Body of pancreas (tissue), 4 donors: ENCODE results near the gene ZNF205. TPM values are rescaled to one million over a fixed set of nuclear protein-coding genes. Genes with fewer than 3 reads are reported as not detected.
"Not testable (repeated sequence)": the region's sequence is repeated elsewhere in the genome, so short reads cannot be mapped to it uniquely, and the experiment has no call there.

ENCODE experiments used
- ATAC-seq: fragments of 150-250 bp; one replicate; pipeline ENCODE4 v1.9.1; 2016
- DNase-seq, 4 donors: peaks; one replicate each; pipeline ENCODE4 v3.0.0-alpha.2; 2019
- H3K27ac ChIP-seq, 4 donors: fragments of 200-600 bp; sonication (generic); 1 replicate in 3 of 4; 2 replicates in 1 of 4; pipeline versions ENCODE4 v1.5.1 to v1.6.1; 2016 to 2019; ENCODE audit warnings: mild to moderate bottlenecking in 1 of 4, mixed read lengths in 1 of 4, moderate library complexity in 1 of 4
- H3K27me3 ChIP-seq, 2 donors: fragments of 200-600 bp; sonication (generic); one replicate each; pipeline ENCODE4 v1.6.0; 2016; ENCODE audit warnings: mild to moderate bottlenecking in 1 of 2
- H3K36me3 ChIP-seq, 2 donors: fragments of 200-600 bp; sonication (generic); replicated peaks in 1 of 2; 2 replicates each; pipeline ENCODE4 v1.5.1; 2016; ENCODE audit warnings: low read depth in 2 of 2; ENCODE audit not compliant: insufficient read depth in 1 of 2
- H3K4me1 ChIP-seq: fragments of 200-600 bp; sonication (generic); one replicate; pipeline ENCODE4 v1.6.0; 2016
- H3K4me3 ChIP-seq, 2 donors: fragments of 200-600 bp; sonication (generic); 1 replicate in 1 of 2; 2 replicates in 1 of 2; pipeline ENCODE4 v1.5.1; 2016 to 2019
- H3K9me3 ChIP-seq, 3 donors: fragments of 200-600 bp; sonication (generic); 1 replicate in 2 of 3; 2 replicates in 1 of 3; pipeline ENCODE4 v1.5.1; 2016
- CTCF ChIP-seq, 7 experiments: fragments of 450-650 bp in 4 of 7; fragments of 200-600 bp in 3 of 7; sonication (generic) in 3 of 7; IDR thresholded peaks; one replicate each; pipeline ENCODE4 v1.5.1; 2016 to 2019; ENCODE audit warnings: antibody characterized with exemption in 7 of 7
- POLR2A ChIP-seq, 3 donors: fragments of 450-650 bp; IDR thresholded peaks; one replicate each; pipeline ENCODE4 v1.6.1; 2016; ENCODE audit warnings: antibody characterized with exemption in 3 of 3, mild to moderate bottlenecking in 2 of 3
- WGBS, 2 donors: methylation state at CpG; one replicate each; pipeline ENCODE4 v1.1.5; 2017; 5-methylcytosine and 5-hydroxymethylcytosine counted together
- intact Hi-C: fragments of 100-400 bp; cut with DNase I; formaldehyde crosslinking; loops from one replicate; pipeline ENCODE4 v1.15.1; 2023
- total RNA-seq, 2 donors: library from RNA; depleted of rRNA; stranded (reverse); fragments of >200 nt; gene quantifications; one replicate each; pipeline ENCODE4 v1.1.0, GENCODE V29; 2016

Gene ZNF205
- total RNA-seq, 2 donors from 2014 or later, result 14.2 to 20.0 TPM

GRCh38 chr16:3066440-3066748, 46.0 kb upstream of the ZNF205 start:
- Histone ChIP-seq H3K9me3 (no peaks in the 10 kb centered on the region), H3K4me3 (peak overlapping the region; percentile 48 to 68), H3K36me3 (peaks cover 4 to 7% of the 10 kb centered on the region in 2 donors), H3K27ac (peak overlapping the region; percentile 86 to 97 (median 94)), H3K27me3 (no peaks in the 10 kb centered on the region), H3K4me1 (peaks cover 38% of the 10 kb centered on the region)
- DNase-seq, result no peak
- ATAC-seq, result no peak
- intact Hi-C loops, result no loop called here
- TF ChIP-seq POLR2A (IDR thresholded peaks at IDR 0.05) (no peak), CTCF (IDR thresholded peaks at IDR 0.05) (no peak)
- WGBS, 2 donors, result 22 to 40% methylated on average over 5 to 7 of the region's 7 CpGs

DNA sequence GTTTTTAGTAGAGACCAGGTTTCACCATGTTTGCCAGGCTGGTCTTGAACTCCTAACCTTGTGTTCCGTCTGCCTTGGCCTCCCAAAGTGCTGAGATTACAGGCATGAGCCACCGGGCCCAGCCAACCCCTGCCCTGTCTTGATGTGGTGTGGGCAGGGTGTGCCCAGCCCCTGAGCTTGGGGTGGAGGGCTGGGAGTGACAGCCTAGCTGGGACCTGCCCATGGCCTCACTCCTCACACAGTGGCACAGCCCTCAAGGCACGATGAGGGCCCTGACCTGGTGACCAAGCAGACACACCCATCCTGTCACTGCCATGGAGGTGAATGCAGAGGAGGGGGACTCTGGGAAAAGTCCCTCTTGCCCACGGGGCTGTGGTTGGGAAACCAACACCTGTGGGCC, 43.9 kb upstream of the ZNF205 start:
- TF ChIP-seq CTCF (IDR thresholded peaks at IDR 0.05) (no peak), POLR2A (IDR thresholded peaks at IDR 0.05) (peak in 1 of 3 donors; percentile 3)
- Histone ChIP-seq H3K4me3 (no peak overlapping the region), H3K36me3 (peaks cover 4 to 7% of the 10 kb centered on the region in 2 donors), H3K4me1 (peaks cover 38% of the 10 kb centered on the region), H3K27ac (peak overlapping the region in 3 of 4 donors; percentile 30 to 94 (median 38)), H3K27me3 (no peaks in the 10 kb centered on the region), H3K9me3 (no peaks in the 10 kb centered on the region)
- WGBS, 2 donors, result 39 to 69% methylated on average over 2 to 4 of the region's 4 CpGs
- DNase-seq (peak in 1 of 4 donors; percentile 44), ATAC-seq (no peak)
- intact Hi-C loops, result no loop called here

- H3K27ac ChIP-seq, H3K9me3 ChIP-seq, DNase-seq, H3K27me3 ChIP-seq, H3K36me3 ChIP-seq, ATAC-seq, H3K4me3 ChIP-seq, intact Hi-C loops: not testable (repeated sequence)
- 87 to 91% methylated on average over 8 to 9 of the region's 11 CpGs for WGBS, 2 donors
- H3K4me1 ChIP-seq, result peaks cover 38% of the 10 kb centered on the region
These were observed 43.2 kb upstream of the ZNF205 start for GRCh38 chr16:3069146-3069545.

DNA sequence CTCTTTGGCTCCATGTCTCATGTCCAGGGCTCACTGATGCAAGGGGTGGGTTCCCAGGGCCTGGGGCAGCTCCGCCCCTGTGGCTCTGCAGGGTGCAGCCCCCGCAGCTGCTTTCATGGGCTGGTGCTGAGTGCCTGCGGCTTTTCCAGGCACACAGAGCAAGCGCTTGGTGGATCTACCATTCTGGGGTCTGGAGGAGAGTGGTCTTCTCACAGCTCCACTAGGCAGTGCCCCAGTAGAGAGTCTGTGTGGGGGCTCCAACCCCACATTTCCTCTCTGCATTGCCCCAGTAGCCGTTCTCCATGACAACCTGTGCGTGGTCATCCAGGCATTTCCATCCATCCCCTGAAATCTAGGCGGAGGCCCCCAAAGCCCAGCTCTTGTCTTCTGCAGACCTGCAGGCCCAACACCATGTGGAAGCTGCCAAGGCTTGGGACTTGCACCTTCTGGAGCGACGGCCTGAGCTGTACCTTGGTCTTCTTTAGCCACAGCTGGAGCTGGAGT, 41.7 kb upstream of the ZNF205 start:
- DNase-seq (no peak), ATAC-seq (no peak)
- H3K9me3 ChIP-seq, result no peaks in the 10 kb centered on the region
- TF ChIP-seq CTCF (IDR thresholded peaks at IDR 0.05) (no peak), POLR2A (IDR thresholded peaks at IDR 0.05) (peak in 1 of 3 donors; percentile 9)
- 83 to 88% methylated on average over 4 to 9 of the region's 9 CpGs for WGBS, 2 donors
- H3K27ac ChIP-seq, result no peak overlapping the region
- intact Hi-C loops, result no loop called here
- H3K4me3 ChIP-seq, result no peak overlapping the region
- peaks cover 4 to 7% of the 10 kb centered on the region in 2 donors for H3K36me3 ChIP-seq
- no peaks in the 10 kb centered on the region for H3K27me3 ChIP-seq
- peaks cover 28% of the 10 kb centered on the region for H3K4me1 ChIP-seq

GRCh38 chr16:3071655-3072054, 40.7 kb upstream of the ZNF205 start:
- Histone ChIP-seq H3K9me3 (no peaks in the 10 kb centered on the region), H3K36me3 (peaks cover 4 to 7% of the 10 kb centered on the region in 2 donors), H3K4me1 (peaks cover 21% of the 10 kb centered on the region), H3K4me3 (no peak overlapping the region), H3K27ac (no peak overlapping the region), H3K27me3 (no peaks in the 10 kb centered on the region)
- WGBS, 2 donors, result 51 to 67% methylated on average over 7 of the region's 7 CpGs
- ATAC-seq, result no peak
- intact Hi-C loops, result no loop called here
- peak in 2 of 3 donors; percentile 25 to 39 for TF ChIP-seq POLR2A (IDR thresholded peaks at IDR 0.05)
- TF ChIP-seq CTCF (IDR thresholded peaks at IDR 0.05), result no peak
- no peak for DNase-seq

- DNase-seq, H3K27ac ChIP-seq, H3K36me3 ChIP-seq, H3K9me3 ChIP-seq, intact Hi-C loops, H3K4me3 ChIP-seq, H3K27me3 ChIP-seq: not testable (repeated sequence)
- peaks cover 16% of the 10 kb centered on the region for H3K4me1 ChIP-seq
- ATAC-seq, result peak; percentile 21
- WGBS, 2 donors, result 47 to 60% methylated on average over 1 to 4 of the region's 4 CpGs
These were observed 40.2 kb upstream of the ZNF205 start for GRCh38 chr16:3072148-3072547.
